ENCODE results near the gene LCNL1. TPM values are rescaled to one million over a fixed set of nuclear protein-coding genes. Genes with fewer than 3 reads are reported as not detected.

The LCNL1 gene
- total and polyA plus RNA-seq, 2 experiments from 2014 or later: 0.13 to 0.47 TPM

DNA sequence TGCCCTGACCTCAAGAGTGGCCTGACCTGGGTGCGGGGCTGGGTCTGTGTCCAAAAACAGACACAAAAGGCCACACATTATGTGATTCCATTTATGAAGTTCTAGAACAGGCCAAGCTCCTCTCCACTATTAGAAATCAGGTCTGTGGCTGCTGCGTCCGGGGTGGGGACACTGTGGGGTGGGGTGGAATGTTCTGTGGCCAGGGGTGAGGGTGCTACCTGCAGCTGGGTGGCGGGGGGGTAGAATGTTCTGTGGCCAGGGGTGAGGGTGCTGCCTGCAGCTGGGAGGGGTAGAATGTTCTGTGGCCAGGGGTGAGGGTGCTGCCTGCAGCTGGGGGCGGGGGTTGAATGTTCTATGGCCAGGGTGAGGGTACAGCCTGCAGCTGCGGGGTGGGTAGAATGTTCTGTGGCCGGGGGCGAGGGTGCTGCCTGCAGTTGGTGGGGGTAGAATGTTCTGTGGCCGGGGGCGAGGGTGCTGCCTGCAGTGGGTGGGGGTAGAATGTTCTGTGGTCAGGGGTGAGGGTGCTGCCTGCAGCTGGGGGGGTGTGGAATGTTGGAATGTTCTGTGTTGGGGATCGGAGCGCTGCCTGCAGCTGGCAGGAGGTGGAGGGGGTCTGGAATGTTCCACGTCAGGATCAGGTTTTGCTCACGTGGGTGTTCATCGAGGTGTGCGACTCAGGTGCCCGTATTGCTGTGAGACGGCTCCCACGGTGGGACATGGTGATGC lies 22.4 kb upstream of the LCNL1 start:
- no peak overlapping the region for H3K27ac ChIP-seq
- WGBS (ENCODE audit: low lambda C conversion rate, missing lambda C conversion rate): 92% methylated on average over 11 of the region's 19 CpGs

DNA sequence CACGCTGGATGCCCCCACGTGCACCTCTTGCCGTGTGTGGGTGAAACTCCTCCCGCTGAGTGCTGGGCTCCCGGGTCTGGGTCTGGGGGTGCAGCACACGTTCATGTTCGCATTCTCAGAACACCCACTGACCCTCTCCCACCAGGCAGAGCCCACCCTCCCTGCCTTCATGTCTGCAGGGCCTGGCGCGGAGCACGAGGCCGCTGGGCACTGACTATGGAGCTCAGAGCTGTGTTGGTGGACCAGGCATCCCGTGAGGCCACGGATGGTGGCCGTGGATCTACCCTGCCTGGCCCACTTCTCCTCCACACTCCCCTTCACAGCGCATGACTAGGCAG lies 21.9 kb upstream of the LCNL1 start:
- WGBS (ENCODE audit: low lambda C conversion rate, missing lambda C conversion rate): 89% methylated on average over 15 of the region's 15 CpGs
- TF ChIP-seq, protein P1, sequence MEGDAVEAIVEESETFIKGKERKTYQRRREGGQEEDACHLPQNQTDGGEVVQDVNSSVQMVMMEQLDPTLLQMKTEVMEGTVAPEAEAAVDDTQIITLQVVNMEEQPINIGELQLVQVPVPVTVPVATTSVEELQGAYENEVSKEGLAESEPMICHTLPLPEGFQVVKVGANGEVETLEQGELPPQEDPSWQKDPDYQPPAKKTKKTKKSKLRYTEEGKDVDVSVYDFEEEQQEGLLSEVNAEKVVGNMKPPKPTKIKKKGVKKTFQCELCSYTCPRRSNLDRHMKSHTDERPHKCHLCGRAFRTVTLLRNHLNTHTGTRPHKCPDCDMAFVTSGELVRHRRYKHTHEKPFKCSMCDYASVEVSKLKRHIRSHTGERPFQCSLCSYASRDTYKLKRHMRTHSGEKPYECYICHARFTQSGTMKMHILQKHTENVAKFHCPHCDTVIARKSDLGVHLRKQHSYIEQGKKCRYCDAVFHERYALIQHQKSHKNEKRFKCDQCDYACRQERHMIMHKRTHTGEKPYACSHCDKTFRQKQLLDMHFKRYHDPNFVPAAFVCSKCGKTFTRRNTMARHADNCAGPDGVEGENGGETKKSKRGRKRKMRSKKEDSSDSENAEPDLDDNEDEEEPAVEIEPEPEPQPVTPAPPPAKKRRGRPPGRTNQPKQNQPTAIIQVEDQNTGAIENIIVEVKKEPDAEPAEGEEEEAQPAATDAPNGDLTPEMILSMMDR (IDR thresholded peaks at IDR 0.05; ENCODE audit: poor library complexity): no peak
- TF ChIP-seq EZH2 (IDR thresholded peaks at IDR 0.05; ENCODE audit: borderline replicate concordance) (no peak), EZH2phosphoT487 (IDR thresholded peaks at IDR 0.05; ENCODE audit: low read depth, severe bottlenecking, unreplicated experiment) (no peak)
- H3K79me2 ChIP-seq: no peaks in the 10 kb centered on the region
- no peaks in the 10 kb centered on the region for H3K4me1 ChIP-seq (ENCODE audit: insufficient read depth)
- H4K20me1 ChIP-seq (ENCODE audit: insufficient read depth, poor library complexity, severe bottlenecking): no peaks in the 10 kb centered on the region
- H3K27me3 ChIP-seq: no peaks in the 10 kb centered on the region
- DNase-seq (ENCODE audit: low spot score): no peak
- no peaks in the 10 kb centered on the region for H3K36me3 ChIP-seq (replicated peaks; ENCODE audit: insufficient read depth, low read depth)
- H3K27ac ChIP-seq: no peak overlapping the region
- no peak overlapping the region for H3K4me2 ChIP-seq
- H3K4me3 ChIP-seq: no peak overlapping the region
- H3K9me3 ChIP-seq (ENCODE audit: low read depth): no peaks in the 10 kb centered on the region
- no peaks in the 10 kb centered on the region for H3K9me2 ChIP-seq (replicated peaks; ENCODE audit: insufficient read depth)
- H2AFZ ChIP-seq: no peak overlapping the region

More for the DNA sequence above, 22.4 kb upstream of the LCNL1 start:
- H3K4me2 ChIP-seq: no peak overlapping the region
- H3K79me2 ChIP-seq: no peaks in the 10 kb centered on the region
- H4K20me1 ChIP-seq (ENCODE audit: insufficient read depth, poor library complexity, severe bottlenecking): no peaks in the 10 kb centered on the region
- DNase-seq (ENCODE audit: low spot score): no peak
- no peaks in the 10 kb centered on the region for H3K27me3 ChIP-seq
- H3K4me1 ChIP-seq (ENCODE audit: insufficient read depth): no peaks in the 10 kb centered on the region
- no peak overlapping the region for H2AFZ ChIP-seq
- H3K4me3 ChIP-seq: no peak overlapping the region
- no peaks in the 10 kb centered on the region for H3K9me2 ChIP-seq (replicated peaks; ENCODE audit: insufficient read depth)
- H3K9me3 ChIP-seq (ENCODE audit: low read depth): no peaks in the 10 kb centered on the region
- TF ChIP-seq, protein P1 (IDR thresholded peaks at IDR 0.05; ENCODE audit: poor library complexity): no peak
- no peak for TF ChIP-seq EZH2 (IDR thresholded peaks at IDR 0.05; ENCODE audit: borderline replicate concordance)
- TF ChIP-seq EZH2phosphoT487 (IDR thresholded peaks at IDR 0.05; ENCODE audit: low read depth, severe bottlenecking, unreplicated experiment): no peak
- H3K36me3 ChIP-seq (replicated peaks; ENCODE audit: insufficient read depth, low read depth): no peaks in the 10 kb centered on the region

DNA sequence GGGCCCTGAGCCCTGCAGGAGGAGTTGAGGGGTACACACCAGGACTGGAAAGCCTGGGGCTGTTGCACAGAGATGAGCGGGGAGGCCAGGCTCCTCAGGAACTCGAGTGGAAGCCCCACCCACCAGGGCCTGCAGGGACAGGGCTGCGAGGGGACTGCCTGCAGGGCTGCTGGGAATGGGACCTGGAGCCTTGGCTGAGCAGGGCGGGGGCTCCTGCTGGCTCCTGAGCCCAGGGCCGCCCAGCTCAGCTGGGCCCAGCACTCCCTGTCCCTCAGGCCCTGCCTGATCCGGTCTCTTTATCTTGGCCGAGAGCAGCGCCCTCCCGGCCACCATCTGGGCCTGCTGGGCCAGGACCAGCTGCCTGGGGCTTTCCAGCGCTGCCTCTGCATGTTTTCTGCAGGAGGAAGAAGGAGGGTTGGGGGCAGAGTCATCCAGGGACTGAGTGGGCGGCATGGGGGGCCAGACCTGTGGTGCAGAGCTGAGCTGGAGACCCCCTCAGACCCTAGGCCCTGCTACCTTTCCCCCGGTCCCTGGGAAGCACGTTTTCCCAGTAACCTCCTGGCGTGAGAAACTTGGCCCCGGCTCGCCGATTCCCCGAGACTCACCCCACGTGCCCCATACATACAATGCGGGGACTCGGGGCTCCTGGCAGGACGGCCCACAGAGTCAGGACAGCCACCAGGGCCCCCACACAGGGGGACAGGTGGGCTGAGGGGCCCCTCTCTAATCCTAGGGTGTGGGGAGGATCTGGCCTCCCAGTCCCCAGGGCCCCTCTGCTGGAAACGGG lies 21.3 kb upstream of the LCNL1 start:
- Histone ChIP-seq H3K9me2 (replicated peaks; ENCODE audit: insufficient read depth) (no peaks in the 10 kb centered on the region), H2AFZ (no peak overlapping the region), H3K36me3 (replicated peaks; ENCODE audit: insufficient read depth, low read depth) (no peaks in the 10 kb centered on the region), H3K27me3 (no peaks in the 10 kb centered on the region), H3K4me2 (no peak overlapping the region), H3K4me3 (no peak overlapping the region), H3K4me1 (ENCODE audit: insufficient read depth) (no peaks in the 10 kb centered on the region), H3K9me3 (ENCODE audit: low read depth) (no peaks in the 10 kb centered on the region), H3K79me2 (no peaks in the 10 kb centered on the region), H4K20me1 (ENCODE audit: insufficient read depth, poor library complexity, severe bottlenecking) (no peaks in the 10 kb centered on the region), H3K27ac (no peak overlapping the region)
- WGBS (ENCODE audit: low lambda C conversion rate, missing lambda C conversion rate): 81% methylated on average over 23 of the region's 23 CpGs
- no peak for DNase-seq (ENCODE audit: low spot score)
- TF ChIP-seq EZH2phosphoT487 (IDR thresholded peaks at IDR 0.05; ENCODE audit: low read depth, severe bottlenecking, unreplicated experiment) (no peak), EZH2 (IDR thresholded peaks at IDR 0.05; ENCODE audit: borderline replicate concordance) (no peak)
- TF ChIP-seq, protein P1 (IDR thresholded peaks at IDR 0.05; ENCODE audit: poor library complexity): no peak

Data from hepatocyte (in vitro differentiated cells).